ENCODE results near the gene C1orf115. TPM values are rescaled to one million over a fixed set of nuclear protein-coding genes. Genes with fewer than 3 reads are reported as not detected.

The C1orf115 gene, protein sequence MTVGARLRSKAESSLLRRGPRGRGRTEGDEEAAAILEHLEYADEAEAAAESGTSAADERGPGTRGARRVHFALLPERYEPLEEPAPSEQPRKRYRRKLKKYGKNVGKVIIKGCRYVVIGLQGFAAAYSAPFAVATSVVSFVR
- total RNA-seq: under 1 TPM in 1 of 2 donors, not detected in 1; 0.40 TPM

DNA sequence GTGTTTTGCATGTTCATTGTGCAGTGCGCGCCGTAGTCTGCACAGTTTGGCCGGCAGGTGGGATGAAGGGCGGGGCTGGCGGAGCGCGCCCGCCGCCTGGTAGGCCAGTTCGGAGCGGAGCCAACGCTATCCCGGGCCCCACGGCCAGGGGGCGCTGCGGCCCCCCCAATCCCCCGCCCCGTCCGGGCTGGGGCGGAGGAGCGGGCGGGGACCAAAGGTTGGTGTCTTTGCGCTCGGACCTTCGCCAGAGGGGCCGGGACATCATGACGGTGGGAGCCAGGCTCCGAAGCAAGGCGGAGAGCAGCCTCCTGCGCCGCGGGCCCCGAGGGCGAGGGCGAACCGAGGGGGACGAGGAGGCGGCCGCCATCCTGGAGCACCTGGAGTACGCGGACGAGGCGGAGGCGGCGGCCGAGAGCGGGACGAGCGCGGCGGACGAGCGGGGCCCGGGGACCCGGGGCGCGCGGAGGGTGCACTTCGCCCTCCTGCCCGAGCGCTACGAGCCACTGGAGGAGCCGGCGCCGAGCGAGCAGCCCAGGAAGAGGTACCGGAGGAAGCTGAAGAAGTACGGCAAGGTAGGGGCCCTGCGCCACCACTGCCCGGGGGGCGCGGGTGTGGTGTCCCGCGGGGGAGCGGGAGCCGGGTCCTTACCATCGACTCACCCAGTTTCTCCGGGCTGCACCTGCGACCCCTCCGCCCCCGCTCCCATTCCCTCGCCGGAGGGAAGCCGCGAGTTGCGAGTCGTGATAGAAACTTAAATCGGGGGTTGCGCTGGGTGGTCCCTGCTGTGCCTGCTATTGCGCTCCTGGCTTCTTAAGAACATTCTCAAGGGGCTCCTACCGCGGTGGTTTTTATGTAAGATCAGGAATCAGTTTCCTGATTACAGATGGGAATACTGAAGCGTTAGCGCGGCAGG lies at the start of gene C1orf115:
Gene C1orf115, plus strand, starts transcription at position 224 of the 913 bp plus-strand sequence. Its CDS starts 40 bp downstream, at position 264.
- Mint-ChIP-seq H3K27ac (no peak within 1 kb of the TSS), H3K9me3 (no peaks in the 10 kb centered on the region), H3K4me3 (peak within 1 kb of the TSS; percentile 71), H3K36me3 (ENCODE audit: low read depth) (no peaks in the 10 kb centered on the region), H3K27me3 (peaks cover 4% of the 10 kb centered on the region), H3K4me1 (peaks cover 5% of the 10 kb centered on the region)
- peak; percentile 96 for ATAC-seq (replicated peaks)

DNA sequence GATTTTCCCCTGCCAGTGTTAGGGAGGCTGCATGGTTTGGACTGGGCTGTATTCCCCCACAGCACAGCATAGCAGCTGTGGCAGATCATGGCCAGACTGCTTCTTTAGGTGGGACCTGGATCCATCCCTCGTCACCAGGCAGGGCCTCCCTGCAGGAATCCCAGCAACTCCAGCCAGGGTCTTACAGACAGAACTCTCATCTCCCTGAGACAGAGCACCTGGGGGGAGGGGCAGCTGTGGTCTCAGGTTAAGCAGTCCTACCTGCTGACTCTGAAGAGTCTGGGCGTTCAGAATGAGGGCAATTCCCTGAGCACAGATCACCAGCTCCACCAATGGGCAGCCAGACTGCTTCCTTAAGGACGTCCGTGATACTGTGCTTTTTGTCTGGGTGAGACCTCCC lies 47.9 kb upstream of the C1orf115 start:
- ATAC-seq (replicated peaks): no peak
- no peaks in the 10 kb centered on the region for H3K4me1 Mint-ChIP-seq
- H3K4me3 Mint-ChIP-seq: no peak overlapping the region
- no peaks in the 10 kb centered on the region for H3K9me3 Mint-ChIP-seq
- no peaks in the 10 kb centered on the region for H3K36me3 Mint-ChIP-seq (ENCODE audit: low read depth)
- H3K27me3 Mint-ChIP-seq: no peaks in the 10 kb centered on the region
- no peak overlapping the region for H3K27ac Mint-ChIP-seq

DNA sequence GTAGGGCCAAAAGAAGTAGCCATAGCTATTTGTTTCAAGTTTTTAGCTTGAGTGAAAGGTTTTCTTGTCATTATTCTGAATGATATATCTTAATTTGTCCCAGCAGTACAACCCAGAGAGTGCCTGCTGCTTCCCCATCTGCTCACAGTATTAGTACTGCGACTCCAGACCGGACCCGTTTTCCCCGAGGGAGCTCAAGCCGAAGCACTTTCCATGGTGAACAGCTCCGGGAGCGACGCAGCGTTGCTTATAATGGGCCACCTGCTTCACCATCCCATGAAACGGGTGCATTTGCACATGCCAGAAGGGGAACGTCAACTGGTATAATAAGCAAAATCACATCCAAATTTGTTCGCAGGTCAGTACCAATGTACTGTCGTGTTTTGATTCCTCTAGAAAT lies 37.2 kb upstream of the C1orf115 start:
- Mint-ChIP-seq H3K9me3 (no peaks in the 10 kb centered on the region), H3K27ac (no peak overlapping the region), H3K4me1 (no peaks in the 10 kb centered on the region), H3K36me3 (ENCODE audit: low read depth) (no peaks in the 10 kb centered on the region), H3K4me3 (no peak overlapping the region), H3K27me3 (peaks cover 7% of the 10 kb centered on the region)
- ATAC-seq (replicated peaks): no peak

- H3K4me3 Mint-ChIP-seq: no peak overlapping the region
- H3K27ac Mint-ChIP-seq: no peak overlapping the region
- no peak for ATAC-seq (replicated peaks)
- H3K27me3 Mint-ChIP-seq: peaks cover 7% of the 10 kb centered on the region
- H3K9me3 Mint-ChIP-seq: no peaks in the 10 kb centered on the region
- no peaks in the 10 kb centered on the region for H3K4me1 Mint-ChIP-seq
- no peaks in the 10 kb centered on the region for H3K36me3 Mint-ChIP-seq (ENCODE audit: low read depth)
These were observed 34.7 kb upstream of the C1orf115 start for GRCh38 chr1:220655509-220655908.

DNA sequence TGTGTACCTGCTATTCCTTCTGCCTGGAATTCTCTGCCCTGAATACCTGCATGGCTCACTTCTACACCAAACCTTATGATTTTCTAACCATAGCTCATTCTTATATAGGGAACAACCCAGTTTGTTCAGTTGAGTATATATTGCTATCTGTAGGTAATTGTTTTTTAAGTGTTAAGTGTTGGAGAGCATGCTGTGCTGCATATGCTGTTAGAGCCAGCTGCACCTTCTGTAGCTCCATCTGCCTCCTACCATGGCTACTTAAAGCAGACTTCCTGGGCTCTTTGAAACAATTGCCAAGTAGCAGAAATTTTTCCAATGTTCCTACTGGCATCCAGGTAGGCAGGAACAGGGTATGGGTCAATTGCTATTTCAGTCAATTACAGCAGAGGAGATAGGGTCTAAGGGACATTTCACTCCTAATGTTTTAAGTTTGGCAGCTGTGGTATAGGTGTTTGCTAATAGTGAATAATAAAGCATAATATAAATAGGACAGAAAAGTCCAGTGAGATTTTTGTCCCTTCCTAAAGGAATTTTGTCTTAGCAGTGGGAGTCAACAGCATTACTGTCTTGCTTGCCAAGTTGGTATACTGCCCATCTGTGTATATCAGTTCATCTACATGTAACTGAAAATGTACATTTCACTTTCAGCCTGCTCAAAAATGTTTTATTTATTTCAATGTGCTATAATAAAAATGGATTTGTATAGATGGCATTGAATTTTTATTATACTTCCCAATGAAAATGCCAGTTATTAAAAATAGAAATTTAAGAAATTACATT lies 34.0 kb upstream of the C1orf115 start:
- Mint-ChIP-seq H3K27ac (no peak overlapping the region), H3K9me3 (no peaks in the 10 kb centered on the region), H3K4me3 (no peak overlapping the region), H3K4me1 (no peaks in the 10 kb centered on the region), H3K36me3 (ENCODE audit: low read depth) (no peaks in the 10 kb centered on the region), H3K27me3 (peaks cover 13% of the 10 kb centered on the region)
- ATAC-seq (replicated peaks): no peak

DNA sequence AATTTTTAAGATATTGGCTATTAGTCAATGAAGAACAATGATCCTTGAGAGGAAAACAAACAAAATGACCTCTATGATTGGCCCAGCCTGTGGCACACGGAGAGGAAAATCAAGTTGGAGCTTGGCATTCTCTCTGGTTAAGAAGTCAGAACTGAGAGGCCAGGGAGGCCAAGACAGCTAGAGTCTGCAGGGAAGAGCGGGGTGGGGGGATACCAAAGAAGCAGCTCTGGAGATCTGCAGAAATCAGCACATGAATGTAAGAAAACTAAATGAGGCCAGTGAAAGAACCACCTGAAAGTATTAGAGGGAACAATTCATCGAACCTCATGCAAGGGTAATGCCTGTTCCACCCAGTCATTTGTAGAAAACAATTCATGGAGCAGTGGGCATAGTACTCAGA lies 23.8 kb upstream of the C1orf115 start:
- Mint-ChIP-seq H3K27ac (no peak overlapping the region), H3K27me3 (peaks cover 20% of the 10 kb centered on the region), H3K36me3 (ENCODE audit: low read depth) (no peaks in the 10 kb centered on the region), H3K4me3 (no peak overlapping the region), H3K9me3 (no peaks in the 10 kb centered on the region), H3K4me1 (no peaks in the 10 kb centered on the region)
- ATAC-seq (replicated peaks): no peak

DNA sequence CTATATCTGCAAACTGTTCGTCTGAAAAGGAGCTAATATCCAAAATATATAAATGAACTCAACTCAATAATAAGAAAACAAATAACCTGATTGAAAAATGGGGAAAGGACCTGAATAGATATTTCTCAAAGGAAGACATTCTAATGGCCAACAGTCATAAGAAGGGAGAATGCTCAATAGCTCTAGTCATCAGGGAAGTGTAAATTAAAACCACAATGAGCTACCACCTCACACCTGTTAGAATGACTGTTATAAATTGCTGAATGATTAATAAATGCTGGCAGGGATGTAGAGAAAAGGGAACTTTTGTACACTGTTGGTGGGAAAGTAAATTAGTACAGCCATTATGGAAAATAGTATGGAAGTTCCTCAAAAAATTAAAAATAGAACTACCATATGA lies 21.2 kb upstream of the C1orf115 start:
- no peak overlapping the region for H3K27ac Mint-ChIP-seq
- no peak overlapping the region for H3K4me3 Mint-ChIP-seq
- no peaks in the 10 kb centered on the region for H3K9me3 Mint-ChIP-seq
- no peaks in the 10 kb centered on the region for H3K36me3 Mint-ChIP-seq (ENCODE audit: low read depth)
- no peaks in the 10 kb centered on the region for H3K4me1 Mint-ChIP-seq
- H3K27me3 Mint-ChIP-seq: peaks cover 9% of the 10 kb centered on the region
- no peak for ATAC-seq (replicated peaks)

GRCh38 chr1:220670365-220670764 lies 19.8 kb upstream of the C1orf115 start:
- Mint-ChIP-seq H3K36me3 (ENCODE audit: low read depth) (no peaks in the 10 kb centered on the region), H3K27me3 (peaks cover 3% of the 10 kb centered on the region), H3K27ac (no peak overlapping the region), H3K9me3 (no peaks in the 10 kb centered on the region), H3K4me1 (no peaks in the 10 kb centered on the region), H3K4me3 (no peak overlapping the region)
- ATAC-seq (replicated peaks): no peak

DNA sequence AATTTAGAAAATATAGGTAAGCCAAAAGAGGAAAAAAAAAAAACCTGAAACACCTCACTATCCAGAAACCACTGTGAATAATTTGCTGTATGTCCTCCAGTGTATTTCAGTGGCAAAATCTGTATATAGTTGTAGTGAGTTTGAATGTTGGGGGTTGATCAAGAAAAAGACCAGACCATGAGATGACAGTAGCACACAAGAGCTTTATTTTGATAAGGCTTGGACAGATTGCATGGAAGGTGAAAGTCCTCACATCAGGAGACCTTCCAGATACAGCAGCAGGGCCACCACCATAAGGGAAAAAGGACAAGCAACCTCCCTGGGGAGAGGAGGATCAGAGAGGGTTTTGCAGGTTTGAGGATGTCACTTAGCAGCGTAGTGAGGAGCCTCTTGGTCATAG lies 16.2 kb upstream of the C1orf115 start:
- no peaks in the 10 kb centered on the region for H3K4me1 Mint-ChIP-seq
- ATAC-seq (replicated peaks): no peak
- H3K27ac Mint-ChIP-seq: no peak overlapping the region
- no peak overlapping the region for H3K4me3 Mint-ChIP-seq
- no peaks in the 10 kb centered on the region for H3K9me3 Mint-ChIP-seq
- no peaks in the 10 kb centered on the region for H3K36me3 Mint-ChIP-seq (ENCODE audit: low read depth)
- H3K27me3 Mint-ChIP-seq: peaks cover under 1% of the 10 kb centered on the region

DNA sequence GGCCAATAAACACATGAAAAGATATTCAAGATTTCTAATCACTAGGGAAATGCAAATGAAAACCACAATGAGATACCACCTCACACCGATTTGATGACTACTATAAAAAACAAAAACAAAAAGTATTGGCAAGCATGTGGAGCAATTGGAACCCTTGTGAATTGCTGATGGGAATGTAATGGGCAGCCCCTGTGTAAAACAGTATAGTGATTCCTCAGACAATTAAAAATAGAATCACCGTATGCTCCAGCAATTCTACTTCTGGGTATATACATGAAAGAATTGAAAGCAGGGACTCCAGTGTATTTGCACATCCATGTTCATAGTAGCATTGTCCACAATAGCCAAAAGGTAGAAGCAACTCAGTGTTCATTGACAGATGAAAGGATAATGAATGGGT lies 12.9 kb upstream of the C1orf115 start:
- no peak overlapping the region for H3K4me3 Mint-ChIP-seq
- ATAC-seq (replicated peaks): no peak
- no peaks in the 10 kb centered on the region for H3K9me3 Mint-ChIP-seq
- H3K4me1 Mint-ChIP-seq: no peaks in the 10 kb centered on the region
- no peaks in the 10 kb centered on the region for H3K36me3 Mint-ChIP-seq (ENCODE audit: low read depth)
- H3K27me3 Mint-ChIP-seq: peaks cover 2% of the 10 kb centered on the region
- H3K27ac Mint-ChIP-seq: no peak overlapping the region

GRCh38 chr1:220680085-220680687 lies 10.0 kb upstream of the C1orf115 start:
- peaks cover 2% of the 10 kb centered on the region for H3K27me3 Mint-ChIP-seq
- peak; percentile 44 for ATAC-seq (replicated peaks)
- no peaks in the 10 kb centered on the region for H3K9me3 Mint-ChIP-seq
- no peak overlapping the region for H3K27ac Mint-ChIP-seq
- no peak overlapping the region for H3K4me3 Mint-ChIP-seq
- no peaks in the 10 kb centered on the region for H3K4me1 Mint-ChIP-seq
- H3K36me3 Mint-ChIP-seq (ENCODE audit: low read depth): no peaks in the 10 kb centered on the region

- Mint-ChIP-seq H3K27ac (no peak overlapping the region), H3K36me3 (ENCODE audit: low read depth) (no peaks in the 10 kb centered on the region), H3K9me3 (no peaks in the 10 kb centered on the region), H3K27me3 (peaks cover 2% of the 10 kb centered on the region), H3K4me1 (no peaks in the 10 kb centered on the region), H3K4me3 (no peak overlapping the region)
- ATAC-seq (replicated peaks): no peak
These were observed 8.8 kb upstream of the C1orf115 start for GRCh38 chr1:220681220-220681880.

- no peak overlapping the region for H3K4me3 Mint-ChIP-seq
- no peaks in the 10 kb centered on the region for H3K9me3 Mint-ChIP-seq
- no peaks in the 10 kb centered on the region for H3K4me1 Mint-ChIP-seq
- H3K27me3 Mint-ChIP-seq: peaks cover 2% of the 10 kb centered on the region
- H3K36me3 Mint-ChIP-seq (ENCODE audit: low read depth): no peaks in the 10 kb centered on the region
- no peak overlapping the region for H3K27ac Mint-ChIP-seq
- no peak for ATAC-seq (replicated peaks)
These were observed 7.1 kb upstream of the C1orf115 start for GRCh38 chr1:220682901-220683576.

Data from activated T-helper 17 cell treated with anti-CD3 and anti-CD28 coated beads, Interleukin-2, amount 50 U/mL, for 72 hours (primary cell).